GM18507 (cell line): ENCODE data around the gene RAB7A.
A peak's percentile ranks its signal among the peaks of the same experiment; 100 is the strongest.

Experiments used
- DNase-seq: peaks from one replicate; pipeline ENCODE4 v3.0.0; 2011; ENCODE audit warnings: low read depth; ENCODE audit not compliant: insufficient read length; ENCODE audit errors: extremely low spot score
- FAIRE-seq: peaks from 2 replicates; lab custom pipeline; 2011; peaks lifted over from hg19 to GRCh38; lab: Jason Lieb, UNC

The RAB7A gene

DNA sequence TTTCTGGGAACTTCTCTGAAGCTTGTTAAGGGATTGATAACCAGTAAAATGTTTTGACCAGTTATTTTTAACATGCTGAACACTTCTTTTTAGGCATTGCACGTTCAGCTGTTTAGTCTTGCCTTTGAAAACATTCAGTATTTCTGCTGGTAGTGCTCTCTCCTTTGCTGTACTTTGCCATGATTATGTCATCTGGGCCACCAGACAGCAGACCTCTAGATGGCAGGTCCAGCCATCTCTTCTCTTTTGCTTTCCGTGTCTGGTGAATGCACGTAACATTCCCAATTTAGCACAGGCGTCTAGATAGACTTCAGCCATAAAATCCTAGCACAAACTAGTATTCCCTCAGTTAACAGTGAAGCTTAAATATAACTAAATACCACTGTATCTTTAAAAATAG lies 57.8 kb downstream of the RAB7A start:
- FAIRE-seq = no peak
- no peak for DNase-seq

GRCh38 chr3:128784232-128784631 lies 58.2 kb downstream of the RAB7A start:
- no peak for FAIRE-seq
- DNase-seq = no peak

DNA sequence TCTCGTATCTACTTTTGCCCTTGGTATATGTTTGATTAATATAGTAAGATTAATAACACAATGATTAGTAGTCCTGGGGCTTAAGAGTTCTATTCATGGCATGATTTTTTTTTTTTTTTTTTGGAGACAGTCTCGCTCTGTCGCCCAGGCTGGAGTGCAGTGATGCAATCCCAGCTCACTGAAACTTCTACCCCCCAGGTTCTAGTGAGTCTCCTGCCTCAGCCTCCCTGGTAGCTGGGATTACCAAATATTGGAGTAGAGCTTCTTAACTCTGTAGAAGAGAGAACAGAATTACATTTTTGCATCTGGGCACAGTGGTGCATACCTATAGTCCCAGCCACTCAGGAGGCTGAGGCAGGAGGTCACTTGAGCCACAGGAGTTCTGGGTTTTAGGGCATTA lies 58.9 kb downstream of the RAB7A start:
- FAIRE-seq = no peak
- DNase-seq = no peak

- no peak for FAIRE-seq
- DNase-seq = no peak
Measured at GRCh38 chr3:128786434-128787020, 60.5 kb downstream of the RAB7A start.

GRCh38 chr3:128787256-128788253 lies 61.6 kb downstream of the RAB7A start:
- DNase-seq = no peak
- FAIRE-seq = peak; percentile 46

DNA sequence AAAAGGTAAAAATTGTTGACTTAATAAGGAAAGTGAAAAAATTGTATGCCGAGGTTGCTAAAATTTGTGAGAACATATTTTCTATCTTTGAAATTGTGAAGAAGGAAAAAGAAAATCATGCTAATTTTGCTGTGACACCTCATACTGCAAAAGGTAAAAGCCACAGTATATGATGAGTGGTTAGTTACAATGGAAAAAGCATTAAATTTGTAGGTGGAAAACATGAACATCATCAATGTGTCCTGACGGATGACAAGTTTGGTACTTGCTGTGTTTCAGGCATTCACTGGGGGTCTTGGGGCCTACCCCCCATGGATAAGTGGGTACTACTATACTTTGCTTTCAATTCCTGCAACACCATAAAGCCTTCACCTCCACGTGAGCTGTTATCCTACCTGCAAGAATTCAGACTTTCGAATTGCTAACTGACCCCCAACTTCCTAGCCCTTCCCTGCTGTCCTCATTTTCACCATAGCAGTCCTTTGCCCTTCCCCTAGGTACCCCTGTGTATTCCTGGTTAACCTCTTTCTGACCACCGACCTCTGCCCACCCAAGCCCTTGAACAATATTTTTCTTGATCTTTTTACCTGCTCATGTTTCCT lies 62.4 kb downstream of the RAB7A start:
- no peak for DNase-seq
- peak; percentile 33 for FAIRE-seq

DNA sequence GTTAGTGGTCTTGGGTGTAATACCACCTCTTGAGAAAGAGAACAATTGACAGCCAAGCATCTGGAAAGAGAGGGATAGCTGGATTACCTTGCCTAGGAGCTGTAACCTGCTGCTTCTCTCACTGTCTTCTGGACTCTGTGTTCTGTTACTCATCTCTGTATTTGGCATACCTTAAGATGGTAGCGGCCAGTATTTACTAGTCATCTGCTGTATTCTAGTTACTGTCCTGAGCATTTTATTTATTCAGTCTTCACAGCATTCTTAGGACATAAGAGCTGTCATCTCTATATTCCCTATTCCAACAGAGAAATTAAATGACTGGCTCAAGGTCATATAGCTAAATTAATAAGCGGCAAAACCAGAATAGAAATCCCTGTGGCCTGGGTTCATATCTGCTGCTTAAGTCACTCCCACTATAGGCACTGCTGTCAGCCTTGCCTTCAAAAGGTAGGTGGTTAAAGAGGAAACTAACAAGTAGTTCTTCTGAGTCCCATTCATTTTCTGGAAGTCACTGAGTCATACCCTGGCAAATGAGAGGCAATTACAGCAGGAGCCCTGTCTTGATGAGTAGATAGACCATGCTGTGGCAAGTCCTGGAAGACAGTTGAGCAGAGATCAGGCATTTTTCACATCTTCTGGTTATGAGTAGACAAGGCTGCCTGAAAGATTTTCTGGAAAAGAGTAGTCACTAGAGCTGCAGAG lies 68.2 kb downstream of the RAB7A start:
- FAIRE-seq (no peak), DNase-seq (no peak)

DNA sequence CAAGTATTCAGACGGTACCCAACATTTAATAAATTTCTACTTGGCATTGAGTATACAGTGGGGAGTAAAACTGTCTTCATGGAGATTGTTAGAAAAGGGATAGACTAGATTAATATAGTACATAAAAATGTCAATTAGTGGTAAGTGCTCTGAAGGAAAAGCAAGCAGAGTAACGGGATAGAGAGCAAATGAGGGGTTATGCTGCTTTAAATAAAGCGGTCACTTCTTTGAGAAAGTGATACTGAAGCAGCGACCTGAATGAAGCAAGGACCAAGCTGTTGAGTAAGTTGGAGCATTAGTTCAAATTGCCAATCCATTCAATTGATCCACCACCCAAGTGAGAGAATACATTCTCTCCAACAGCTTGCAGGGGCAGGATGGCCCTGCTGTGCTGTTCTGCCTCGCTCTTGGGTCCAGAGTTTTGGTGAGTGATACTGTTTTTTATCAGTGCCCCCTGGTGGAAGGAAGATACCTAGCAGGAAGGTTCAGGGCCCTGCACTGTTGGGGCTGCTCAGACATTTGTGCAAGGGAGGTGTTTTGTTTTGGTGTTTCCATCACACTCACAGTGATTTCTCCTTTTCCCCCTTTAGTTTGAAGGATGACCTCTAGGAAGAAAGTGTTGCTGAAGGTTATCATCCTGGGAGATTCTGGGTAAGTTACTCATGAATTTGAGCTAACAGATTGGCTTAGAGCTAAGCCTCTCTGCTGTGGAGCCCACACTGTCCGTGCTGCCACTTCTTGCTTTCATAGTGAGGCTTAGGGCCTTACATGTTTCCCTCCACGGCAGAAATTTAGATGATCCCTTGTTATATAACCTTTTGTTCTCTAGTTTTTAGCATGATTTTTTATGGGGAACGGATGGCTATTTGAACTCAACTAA lies 69.0 kb downstream of the RAB7A start:
- peak; percentile 87 for FAIRE-seq
- DNase-seq = peak; percentile 40

- DNase-seq = no peak
- FAIRE-seq = peak; percentile 35
Measured at GRCh38 chr3:128799653-128800052, 73.7 kb downstream of the RAB7A start.

GRCh38 chr3:128800241-128801187 lies 74.5 kb downstream of the RAB7A start:
- FAIRE-seq (peak; percentile 70), DNase-seq (no peak)

DNA sequence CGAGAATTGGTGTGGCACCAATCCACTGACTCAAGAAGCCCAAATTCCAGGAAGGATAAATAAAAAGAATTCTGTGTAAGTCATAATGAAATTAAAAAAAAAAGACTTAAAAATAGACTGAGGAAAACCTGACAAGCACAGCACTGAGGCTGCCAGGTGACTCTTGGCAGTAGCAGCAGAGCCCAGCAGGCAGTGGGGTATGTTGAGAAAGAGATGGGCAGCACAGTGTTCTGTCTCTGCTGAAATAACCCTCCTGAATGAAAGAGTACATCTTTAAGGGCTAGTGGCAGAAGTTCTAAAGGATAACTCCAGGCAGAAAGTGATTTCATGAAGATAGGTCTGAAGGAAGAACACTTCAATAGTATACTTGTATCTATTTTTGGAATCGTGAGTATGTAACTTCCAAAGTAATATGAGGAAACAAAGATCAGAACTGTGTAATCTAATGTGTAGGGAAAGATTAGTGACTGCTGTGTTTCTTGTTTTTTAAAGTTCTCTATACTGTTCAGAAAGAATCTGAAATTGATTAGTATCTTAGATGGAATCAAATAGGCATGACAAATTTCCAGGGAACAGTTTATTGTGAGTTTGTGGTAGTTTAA lies 75.9 kb downstream of the RAB7A start:
- no peak for FAIRE-seq
- no peak for DNase-seq

GRCh38 chr3:128803307-128803706 lies 77.3 kb downstream of the RAB7A start:
- FAIRE-seq = no peak

GRCh38 chr3:128804017-128804810 lies 78.2 kb downstream of the RAB7A start:
- DNase-seq = peak; percentile 62
- FAIRE-seq = peak; percentile 95

More at GRCh38 chr3:128803307-128803706, 77.3 kb downstream of the RAB7A start:
- DNase-seq = no peak

DNA sequence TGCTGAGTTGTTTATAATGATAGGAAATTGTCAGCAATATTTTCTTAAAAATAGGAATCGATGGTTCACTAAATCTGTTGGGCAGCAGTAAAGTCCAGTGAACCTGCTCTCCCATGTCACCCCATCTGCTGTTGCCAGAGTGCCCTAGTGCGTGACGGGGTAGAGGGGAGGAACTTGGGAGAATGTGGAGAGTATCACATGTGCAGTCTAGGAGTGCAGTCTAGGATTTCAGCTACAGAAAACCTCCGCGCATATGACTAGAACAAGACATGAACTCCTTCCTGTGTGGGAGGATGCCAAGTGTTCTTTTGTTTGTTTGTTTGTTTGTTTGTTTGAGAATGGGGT lies 78.8 kb downstream of the RAB7A start:
- no peak for FAIRE-seq
- no peak for DNase-seq

GRCh38 chr3:128805772-128806171 lies 79.8 kb downstream of the RAB7A start:
- DNase-seq (no peak), FAIRE-seq (no peak)

DNA sequence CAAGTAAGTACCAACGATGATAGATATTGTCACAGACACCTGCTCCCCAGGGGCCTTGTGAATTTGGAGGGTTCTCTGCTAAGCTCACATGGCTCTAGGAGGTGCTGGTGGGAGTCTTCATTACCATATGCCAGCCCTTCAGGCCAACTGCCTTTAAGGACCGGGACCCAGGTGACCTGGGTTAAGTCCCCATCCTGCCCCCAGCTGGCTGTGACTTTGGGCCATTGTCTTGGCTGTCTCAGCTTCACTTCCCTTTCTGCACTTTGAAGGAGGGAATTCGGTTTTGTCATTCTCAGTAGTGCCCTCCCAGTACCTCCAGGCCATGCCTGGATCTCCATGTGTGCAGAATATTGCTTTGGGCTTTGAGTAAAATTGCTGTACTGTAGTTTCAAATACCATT lies 80.6 kb downstream of the RAB7A start:
- DNase-seq (no peak), FAIRE-seq (no peak)
